ENCODE results near the gene CHST1.

DNA sequence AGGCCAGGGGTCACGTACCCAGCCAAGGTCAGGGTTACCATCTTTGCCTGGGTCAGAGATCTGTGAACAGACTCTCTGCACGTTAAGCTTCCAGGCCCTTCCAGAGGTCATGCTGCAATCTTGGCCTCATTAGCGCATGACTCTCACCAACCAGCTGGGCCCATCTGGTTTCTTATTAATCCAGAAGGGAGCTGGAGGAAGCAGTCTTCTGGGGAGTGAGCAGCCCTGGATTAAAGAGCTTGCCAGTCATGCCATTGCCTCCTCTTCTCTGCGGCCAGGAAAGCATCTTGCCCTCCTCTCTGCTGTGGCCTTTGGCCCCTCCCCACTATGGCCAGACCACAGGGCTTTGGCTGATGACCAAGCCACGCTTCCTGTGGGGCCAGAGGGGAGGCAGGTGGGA, 57.4 kb downstream of the CHST1 start:
- TF ChIP-seq, protein P1, sequence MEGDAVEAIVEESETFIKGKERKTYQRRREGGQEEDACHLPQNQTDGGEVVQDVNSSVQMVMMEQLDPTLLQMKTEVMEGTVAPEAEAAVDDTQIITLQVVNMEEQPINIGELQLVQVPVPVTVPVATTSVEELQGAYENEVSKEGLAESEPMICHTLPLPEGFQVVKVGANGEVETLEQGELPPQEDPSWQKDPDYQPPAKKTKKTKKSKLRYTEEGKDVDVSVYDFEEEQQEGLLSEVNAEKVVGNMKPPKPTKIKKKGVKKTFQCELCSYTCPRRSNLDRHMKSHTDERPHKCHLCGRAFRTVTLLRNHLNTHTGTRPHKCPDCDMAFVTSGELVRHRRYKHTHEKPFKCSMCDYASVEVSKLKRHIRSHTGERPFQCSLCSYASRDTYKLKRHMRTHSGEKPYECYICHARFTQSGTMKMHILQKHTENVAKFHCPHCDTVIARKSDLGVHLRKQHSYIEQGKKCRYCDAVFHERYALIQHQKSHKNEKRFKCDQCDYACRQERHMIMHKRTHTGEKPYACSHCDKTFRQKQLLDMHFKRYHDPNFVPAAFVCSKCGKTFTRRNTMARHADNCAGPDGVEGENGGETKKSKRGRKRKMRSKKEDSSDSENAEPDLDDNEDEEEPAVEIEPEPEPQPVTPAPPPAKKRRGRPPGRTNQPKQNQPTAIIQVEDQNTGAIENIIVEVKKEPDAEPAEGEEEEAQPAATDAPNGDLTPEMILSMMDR (IDR thresholded peaks at IDR 0.05) = no peak
- TF ChIP-seq POLR2A (IDR thresholded peaks at IDR 0.05) = no peak
